HL-60 (cell line): Measurements from ENCODE around the gene DYSF.

Source experiments
- DNase-seq, 2 experiments: peaks; one replicate each; pipeline ENCODE4 v3.0.0-alpha.2; 2010 to 2020; ENCODE audit warnings: low read depth in 1 of 2, low spot score in 1 of 2
- H3K27ac ChIP-seq: fragments of 250-450 bp; sonication (Bioruptor Pico); replicated peaks from 2 replicates; pipeline ENCODE4 v1.5.1; 2020; ENCODE audit warnings: mild to moderate bottlenecking, moderate library complexity
- H3K27me3 ChIP-seq: fragments of 250-450 bp; sonication (Bioruptor Pico); 2 replicates; pipeline ENCODE4 v1.5.1; 2021; ENCODE audit warnings: mild to moderate bottlenecking, moderate library complexity; ENCODE audit not compliant: insufficient read depth, poor library complexity, severe bottlenecking
- H3K4me3 ChIP-seq: replicated peaks from 2 replicates; pipeline ENCODE4 v1.5.1; 2011; ENCODE audit warnings: mild to moderate bottlenecking, control low read depth, low read length; ENCODE audit not compliant: insufficient read depth
- CTCF ChIP-seq: IDR thresholded peaks from one replicate; pipeline ENCODE4 v1.5.1; 2011; ENCODE audit warnings: low read length, control low read depth, inconsistent platforms; ENCODE audit not compliant: insufficient read depth
- GABPA ChIP-seq: IDR thresholded peaks from 2 replicates; pipeline ENCODE4 v1.6.1; 2012; ENCODE audit warnings: low read depth
- POLR2AphosphoS5 ChIP-seq: IDR thresholded peaks from 2 replicates; pipeline ENCODE4 v1.6.1; 2012; ENCODE audit warnings: low read depth
- REST ChIP-seq: IDR thresholded peaks from 2 replicates; pipeline ENCODE4 v1.6.1; 2012; ENCODE audit warnings: low read depth; ENCODE audit not compliant: insufficient replicate concordance
- SPI1 ChIP-seq: IDR thresholded peaks from 2 replicates; pipeline ENCODE4 v1.6.1; 2012; ENCODE audit warnings: low read depth, mild to moderate bottlenecking, borderline replicate concordance

Gene DYSF

GRCh38 chr2:71513096-71513495 is 59.7 kb downstream of the DYSF start:
- DNase-seq = no peak
- no peak overlapping the region for H3K4me3 ChIP-seq
- H3K27ac ChIP-seq = no peak overlapping the region
- H3K27me3 ChIP-seq = no peaks in the 10 kb centered on the region
- TF ChIP-seq GABPA (no peak), SPI1 (no peak), REST (no peak)

- Histone ChIP-seq H3K27me3 (no peaks in the 10 kb centered on the region), H3K4me3 (no peak overlapping the region), H3K27ac (no peak overlapping the region)
- no peak for DNase-seq
- TF ChIP-seq POLR2AphosphoS5 (no peak), GABPA (no peak), SPI1 (no peak), REST (no peak), CTCF (no peak)
These were observed 60.4 kb downstream of the DYSF start for GRCh38 chr2:71513721-71514120.

GRCh38 chr2:71516253-71516888 is 63.0 kb downstream of the DYSF start:
- no peak for DNase-seq
- TF ChIP-seq SPI1 = no peak
- TF ChIP-seq CTCF = no peak
- TF ChIP-seq GABPA = no peak
- no peak for TF ChIP-seq POLR2AphosphoS5
- TF ChIP-seq REST = no peak

GRCh38 chr2:71517851-71518250 is 64.5 kb downstream of the DYSF start:
- Histone ChIP-seq H3K27me3 (no peaks in the 10 kb centered on the region), H3K4me3 (no peak overlapping the region), H3K27ac (no peak overlapping the region)
- no peak for DNase-seq
- TF ChIP-seq POLR2AphosphoS5 = no peak
- TF ChIP-seq GABPA = no peak
- no peak for TF ChIP-seq REST
- TF ChIP-seq CTCF = no peak
- no peak for TF ChIP-seq SPI1

More at GRCh38 chr2:71516253-71516888, 63.0 kb downstream of the DYSF start:
- Histone ChIP-seq H3K27me3 (no peaks in the 10 kb centered on the region), H3K4me3 (no peak overlapping the region), H3K27ac (no peak overlapping the region)
